CD14-positive monocyte (primary cell): ENCODE data around the gene DNAJC1. TPM values are rescaled to one million over a fixed set of nuclear protein-coding genes. Genes with fewer than 3 reads are reported as not detected.

ENCODE experiments used
- DNase-seq, 3 donors: peaks; one replicate each; pipeline ENCODE4 v3.0.0-alpha.2; 2011 to 2022
- H2AFZ ChIP-seq: 2 replicates; pipeline ENCODE4 v1.6.0; 2012; ENCODE audit warnings: mild to moderate bottlenecking, low read depth, low read length, inconsistent platforms; ENCODE audit not compliant: insufficient read depth, poor library complexity, severe bottlenecking
- H3K27ac ChIP-seq, 2 donors: 1 replicate in 1 of 2; 2 replicates in 1 of 2; pipeline ENCODE4 v1.5.1; 2012 to 2013; ENCODE audit warnings: low read length in 2 of 2, control low read depth in 1 of 2, inconsistent platforms in 1 of 2, low read depth in 1 of 2, mild to moderate bottlenecking in 1 of 2
- H3K27me3 ChIP-seq, 2 donors: one replicate each; pipeline versions ENCODE4 v1.6.0 to v1.6.1; 2011 to 2013; ENCODE audit warnings: low read length in 2 of 2; ENCODE audit not compliant: control insufficient read depth in 2 of 2, insufficient read depth in 2 of 2
- H3K36me3 ChIP-seq, 2 donors: replicated peaks in 1 of 2; 1 replicate in 1 of 2; 2 replicates in 1 of 2; pipeline versions ENCODE4 v1.5.1 to v1.6.1; 2012 to 2013; ENCODE audit warnings: low read length in 2 of 2, control low read depth in 1 of 2, inconsistent platforms in 1 of 2, mild to moderate bottlenecking in 1 of 2; ENCODE audit not compliant: insufficient read depth in 2 of 2, control insufficient read depth in 1 of 2
- H3K4me1 ChIP-seq, 2 donors: 1 replicate in 1 of 2; 2 replicates in 1 of 2; pipeline versions ENCODE4 v1.5.1 to v1.6.1; 2012 to 2013; ENCODE audit warnings: low read length in 2 of 2, control low read depth in 1 of 2, inconsistent platforms in 1 of 2, mild to moderate bottlenecking in 1 of 2, moderate library complexity in 1 of 2; ENCODE audit not compliant: insufficient read depth in 2 of 2, control insufficient read depth in 1 of 2
- H3K4me2 ChIP-seq: replicated peaks from 2 replicates; pipeline ENCODE3; 2012; ENCODE audit warnings: low read length, moderate library complexity, mild to moderate bottlenecking; ENCODE audit not compliant: poor library complexity, severe bottlenecking; ENCODE audit errors: extremely low read depth
- H3K4me3 ChIP-seq, 3 experiments: fragments of 200-600 bp in 1 of 3; sonication (generic) in 1 of 3; replicated peaks in 1 of 3; 1 replicate in 2 of 3; 2 replicates in 1 of 3; pipeline ENCODE4 v1.5.1; 2011 to 2013; ENCODE audit warnings: low read length in 3 of 3, mild to moderate bottlenecking in 3 of 3, control low read depth in 2 of 3, low read depth in 2 of 3, inconsistent platforms in 1 of 3, moderate library complexity in 1 of 3
- H3K79me2 ChIP-seq: 2 replicates; pipeline ENCODE4 v1.6.0; 2012; ENCODE audit warnings: mild to moderate bottlenecking, control low read depth, inconsistent platforms, low read length, moderate library complexity; ENCODE audit not compliant: insufficient read depth
- H3K9ac ChIP-seq: 2 replicates; pipeline ENCODE4 v1.6.0; 2017; ENCODE audit warnings: low read length, mild to moderate bottlenecking; ENCODE audit not compliant: insufficient read depth, poor library complexity, severe bottlenecking
- H3K9me3 ChIP-seq, 2 donors: replicated peaks in 1 of 2; 1 replicate in 1 of 2; 2 replicates in 1 of 2; pipeline versions ENCODE4 v1.5.1 to v1.6.1; 2012 to 2013; ENCODE audit warnings: low read length in 2 of 2, control low read depth in 1 of 2; ENCODE audit not compliant: control insufficient read depth in 1 of 2, insufficient read depth in 1 of 2
- H4K20me1 ChIP-seq: 2 replicates; pipeline ENCODE4 v1.6.0; 2012; ENCODE audit warnings: mild to moderate bottlenecking, low read length, control low read depth, moderate library complexity; ENCODE audit not compliant: insufficient read depth
- H3K27ac Mint-ChIP-seq, 7 donors: one replicate each; pipeline ENCODE4 v1.8.0; 2020; ENCODE audit warnings: mild to moderate bottlenecking in 7 of 7, mixed read lengths in 7 of 7, moderate library complexity in 6 of 7, inconsistent platforms in 2 of 7
- H3K27me3 Mint-ChIP-seq, 3 donors: one replicate each; pipeline ENCODE4 v1.8.0; 2021 to 2022; ENCODE audit warnings: low read depth in 3 of 3, mild to moderate bottlenecking in 3 of 3, mixed read lengths in 3 of 3, moderate library complexity in 3 of 3, inconsistent platforms in 1 of 3
- H3K36me3 Mint-ChIP-seq, 2 donors: one replicate each; pipeline ENCODE4 v1.8.0; 2020; ENCODE audit warnings: mixed read lengths in 2 of 2, inconsistent platforms in 1 of 2, mild to moderate bottlenecking in 1 of 2
- H3K4me1 Mint-ChIP-seq: one replicate; pipeline ENCODE4 v1.8.0; 2020; ENCODE audit warnings: mild to moderate bottlenecking, mixed read lengths
- H3K4me3 Mint-ChIP-seq, 2 donors: one replicate each; pipeline ENCODE4 v1.8.0; 2020; ENCODE audit warnings: mild to moderate bottlenecking in 2 of 2, mixed read lengths in 2 of 2, moderate library complexity in 1 of 2
- H3K9me3 Mint-ChIP-seq, 7 donors: one replicate each; pipeline ENCODE4 v1.8.0; 2020 to 2022; ENCODE audit warnings: mixed read lengths in 7 of 7, mild to moderate bottlenecking in 6 of 7, moderate library complexity in 6 of 7, inconsistent platforms in 2 of 7
- WGBS: methylation state at CpG from one replicate; pipeline ENCODE4 v1.1.5; 2013; ENCODE audit warnings: missing lambda C conversion rate; ENCODE audit not compliant: insufficient coverage; 5-methylcytosine and 5-hydroxymethylcytosine counted together
- intact Hi-C, 2 donors: fragments of 100-400 bp; cut with micrococcal nuclease; formaldehyde crosslinking; loops; one replicate each; pipeline versions ENCODE4 v1.15.0 to v1.15.1; 2023
- polyA plus RNA-seq, 3 donors: library from polyadenylated mRNA; depleted of rRNA in 1 of 3; unstranded in 2 of 3; stranded (reverse) in 1 of 3; fragments of 300-500 nt in 2 of 3; fragments of >200 nt in 1 of 3; fragmentation: Illumina TruSeq in 2 of 3; gene quantifications; 1 replicate in 2 of 3; 2 replicates in 1 of 3; pipeline ENCODE4 v1.2.3, GENCODE V29; 2012 to 2021
- TF ChIP-seq, protein P1 (sequence below): fragments of 200-600 bp; IDR thresholded peaks from one replicate; pipeline ENCODE4 v1.8.0; 2022; ENCODE audit warnings: antibody characterized with exemption, mild to moderate bottlenecking

DNAJC1 gene
- polyA plus RNA-seq, 3 donors = 11.4 to 12.9 (median 12.5) TPM

GRCh38 chr10:21825345-21825744 lies 178.2 kb downstream of the DNAJC1 start:
- no peaks in the 10 kb centered on the region for H4K20me1 ChIP-seq
- H3K9ac ChIP-seq = no peak overlapping the region
- no peaks in the 10 kb centered on the region for H3K27me3 ChIP-seq
- no peak for DNase-seq
- no peak overlapping the region for H3K27ac ChIP-seq
- H3K4me3 ChIP-seq = no peak overlapping the region
- no peak overlapping the region for H2AFZ ChIP-seq
- Mint-ChIP-seq H3K27ac (no peak overlapping the region), H3K36me3 (peaks cover 2 to 12% of the 10 kb centered on the region in 2 donors), H3K4me1 (no peaks in the 10 kb centered on the region), H3K4me3 (no peak overlapping the region), H3K9me3 (peaks cover 27 to 51% (median 48%) of the 10 kb centered on the region in 7 donors), H3K27me3 (no peaks in the 10 kb centered on the region)
- TF ChIP-seq, protein P1, sequence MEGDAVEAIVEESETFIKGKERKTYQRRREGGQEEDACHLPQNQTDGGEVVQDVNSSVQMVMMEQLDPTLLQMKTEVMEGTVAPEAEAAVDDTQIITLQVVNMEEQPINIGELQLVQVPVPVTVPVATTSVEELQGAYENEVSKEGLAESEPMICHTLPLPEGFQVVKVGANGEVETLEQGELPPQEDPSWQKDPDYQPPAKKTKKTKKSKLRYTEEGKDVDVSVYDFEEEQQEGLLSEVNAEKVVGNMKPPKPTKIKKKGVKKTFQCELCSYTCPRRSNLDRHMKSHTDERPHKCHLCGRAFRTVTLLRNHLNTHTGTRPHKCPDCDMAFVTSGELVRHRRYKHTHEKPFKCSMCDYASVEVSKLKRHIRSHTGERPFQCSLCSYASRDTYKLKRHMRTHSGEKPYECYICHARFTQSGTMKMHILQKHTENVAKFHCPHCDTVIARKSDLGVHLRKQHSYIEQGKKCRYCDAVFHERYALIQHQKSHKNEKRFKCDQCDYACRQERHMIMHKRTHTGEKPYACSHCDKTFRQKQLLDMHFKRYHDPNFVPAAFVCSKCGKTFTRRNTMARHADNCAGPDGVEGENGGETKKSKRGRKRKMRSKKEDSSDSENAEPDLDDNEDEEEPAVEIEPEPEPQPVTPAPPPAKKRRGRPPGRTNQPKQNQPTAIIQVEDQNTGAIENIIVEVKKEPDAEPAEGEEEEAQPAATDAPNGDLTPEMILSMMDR = no peak
- H3K4me2 ChIP-seq = no peak overlapping the region
- intact Hi-C loops = no loop called here
- H3K79me2 ChIP-seq = no peaks in the 10 kb centered on the region
- peaks cover 33 to 52% of the 10 kb centered on the region in 2 donors for H3K9me3 ChIP-seq
- H3K36me3 ChIP-seq = no peaks in the 10 kb centered on the region
- no peaks in the 10 kb centered on the region for H3K4me1 ChIP-seq
- WGBS = no CpG with 5 or more reads among the region's 3 CpGs

DNA sequence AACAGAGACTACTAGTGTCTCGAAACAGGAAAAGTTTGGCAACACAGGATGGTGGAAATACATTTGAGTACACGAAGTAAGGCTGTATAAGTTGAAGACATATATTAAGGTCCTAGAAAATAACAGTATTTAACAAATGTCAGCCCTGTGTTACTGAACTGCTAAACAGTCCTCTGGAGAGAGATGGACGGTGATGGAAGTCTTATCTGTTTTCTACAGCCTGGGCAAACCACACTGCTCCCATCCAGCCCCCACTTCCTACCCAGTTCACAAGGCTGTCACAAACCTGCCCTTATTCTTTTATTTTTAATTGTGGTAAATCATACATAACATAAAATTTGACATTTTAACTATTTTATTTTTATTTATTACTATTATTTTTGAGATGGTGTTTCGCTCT lies 179.1 kb downstream of the DNAJC1 start:
- WGBS = no CpG with 5 or more reads among the region's 4 CpGs
- Histone ChIP-seq H3K4me1 (no peaks in the 10 kb centered on the region), H4K20me1 (no peaks in the 10 kb centered on the region), H3K27me3 (no peaks in the 10 kb centered on the region), H2AFZ (no peak overlapping the region), H3K27ac (no peak overlapping the region), H3K79me2 (no peaks in the 10 kb centered on the region), H3K4me3 (no peak overlapping the region), H3K4me2 (no peak overlapping the region), H3K9me3 (peaks cover 31 to 43% of the 10 kb centered on the region in 2 donors), H3K9ac (no peak overlapping the region), H3K36me3 (no peaks in the 10 kb centered on the region)
- H3K4me1 Mint-ChIP-seq = no peaks in the 10 kb centered on the region
- peaks cover 2 to 9% of the 10 kb centered on the region in 2 donors for H3K36me3 Mint-ChIP-seq
- peaks cover 23 to 45% (median 42%) of the 10 kb centered on the region in 7 donors for H3K9me3 Mint-ChIP-seq
- TF ChIP-seq, protein P1 = no peak
- no peak overlapping the region for H3K4me3 Mint-ChIP-seq
- no peak overlapping the region for H3K27ac Mint-ChIP-seq
- H3K27me3 Mint-ChIP-seq = no peaks in the 10 kb centered on the region
- no peak for DNase-seq
- intact Hi-C loops = no loop called here
